SK-N-MC (cell line): ENCODE data around the gene PGM5.

ENCODE experiments used
- DNase-seq: peaks from one replicate; pipeline ENCODE4 v3.0.0-alpha.2; 2011; ENCODE audit warnings: low read depth, low spot score
- H3K27ac ChIP-seq: fragments of 200-600 bp; sonication (generic); 2 replicates; pipeline ENCODE4 v1.5.1; 2016; ENCODE audit warnings: mixed run types
- H3K36me3 ChIP-seq: fragments of 200-600 bp; sonication (generic); 2 replicates; pipeline ENCODE4 v1.6.1; 2017; ENCODE audit warnings: antibody characterized with exemption, low read length, mixed read lengths; ENCODE audit not compliant: insufficient read depth
- H3K4me3 ChIP-seq: fragments of 200-600 bp; sonication (generic); 2 replicates; pipeline ENCODE4 v1.5.1; 2016
- H3K9ac ChIP-seq: fragments of 200-600 bp; sonication (generic); 2 replicates; pipeline ENCODE4 v1.8.0; 2017; ENCODE audit warnings: mixed run types, mixed read lengths; ENCODE audit not compliant: insufficient read length
- H3K9me3 ChIP-seq: fragments of 200-600 bp; sonication (generic); 2 replicates; pipeline ENCODE4 v1.6.1; 2017; ENCODE audit warnings: low read depth, mild to moderate bottlenecking, antibody characterized with exemption, low read length, moderate library complexity, mixed read lengths
- EZH2 ChIP-seq: fragments of 200-600 bp; sonication (generic); IDR thresholded peaks from one replicate; pipeline ENCODE4 v1.6.1; 2017; ENCODE audit warnings: antibody characterized with exemption
- FOXP2 ChIP-seq: optimal IDR thresholded peaks from 2 replicates; pipeline ENCODE3; 2011; ENCODE audit warnings: mild to moderate bottlenecking, moderate library complexity; ENCODE audit not compliant: insufficient read depth; ENCODE audit errors: extremely low read length, control extremely low read depth
- POLR2AphosphoS5 ChIP-seq: IDR thresholded peaks from 2 replicates; pipeline ENCODE4 v1.6.1; 2012; ENCODE audit warnings: mild to moderate bottlenecking, low read depth, low read length, borderline replicate concordance

Gene PGM5

DNA sequence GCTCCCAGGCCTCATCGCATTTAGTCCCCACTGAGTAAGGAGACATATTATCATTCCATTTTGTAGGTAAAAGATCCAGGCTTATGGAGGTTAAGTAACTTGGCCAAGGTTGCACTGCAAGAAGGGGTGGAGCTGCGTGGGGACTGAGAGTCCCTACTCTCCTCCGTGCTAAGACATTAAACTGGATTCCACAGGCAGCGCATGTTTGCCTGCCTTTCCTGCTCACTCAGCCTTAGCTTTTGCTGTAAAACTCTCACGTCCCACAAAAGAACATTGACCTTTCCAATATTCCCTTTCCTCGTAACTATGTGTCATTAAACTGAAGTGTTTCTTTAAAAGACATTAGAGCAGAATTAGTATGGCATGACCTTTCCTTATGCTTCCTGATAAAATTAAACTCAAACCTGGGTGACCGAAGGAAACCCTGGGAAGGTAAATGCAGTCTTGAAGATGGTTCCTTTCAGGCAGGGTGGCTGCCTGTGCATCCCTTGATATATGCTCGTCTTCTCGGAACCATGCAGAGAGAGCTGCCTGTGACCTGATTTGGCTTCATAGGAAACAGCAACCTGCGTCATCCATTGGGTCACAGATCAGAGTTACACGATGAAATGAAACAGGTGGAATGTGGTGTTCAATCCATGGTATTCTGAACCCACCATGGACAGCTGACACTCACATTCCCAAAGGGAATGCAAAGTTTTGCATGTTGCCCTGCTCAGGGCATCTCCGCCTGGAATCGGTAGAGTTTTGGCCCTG lies 98.3 kb downstream of the PGM5 start:
- Histone ChIP-seq H3K36me3 (no peaks in the 10 kb centered on the region), H3K9me3 (no peaks in the 10 kb centered on the region), H3K9ac (no peak overlapping the region), H3K27ac (no peak overlapping the region), H3K4me3 (no peak overlapping the region)
- DNase-seq: no peak
- TF ChIP-seq EZH2 (no peak), POLR2AphosphoS5 (no peak), FOXP2 (no peak)

DNA sequence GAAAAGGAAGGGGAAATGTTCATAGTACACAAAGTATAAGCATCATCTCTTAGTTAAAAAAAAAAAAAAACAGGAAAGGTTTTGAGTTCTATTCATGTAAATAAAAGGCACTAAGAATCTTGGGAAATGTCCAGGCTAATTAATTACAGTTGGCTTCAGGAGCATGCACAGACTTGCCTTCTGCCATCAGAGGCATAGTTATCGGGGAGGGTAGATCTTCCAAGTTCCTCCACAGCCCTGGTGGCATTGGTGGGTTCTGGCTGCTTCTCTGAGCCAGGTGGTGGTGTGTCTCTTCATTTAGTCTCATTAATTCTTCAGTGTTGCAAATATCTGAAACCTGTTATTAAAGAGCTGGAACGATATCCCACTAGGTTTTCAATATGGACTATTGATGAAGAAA lies 99.0 kb downstream of the PGM5 start:
- Histone ChIP-seq H3K4me3 (no peak overlapping the region), H3K27ac (no peak overlapping the region), H3K36me3 (no peaks in the 10 kb centered on the region), H3K9ac (no peak overlapping the region), H3K9me3 (no peaks in the 10 kb centered on the region)
- TF ChIP-seq POLR2AphosphoS5 (no peak), EZH2 (no peak), FOXP2 (no peak)
- no peak for DNase-seq

DNA sequence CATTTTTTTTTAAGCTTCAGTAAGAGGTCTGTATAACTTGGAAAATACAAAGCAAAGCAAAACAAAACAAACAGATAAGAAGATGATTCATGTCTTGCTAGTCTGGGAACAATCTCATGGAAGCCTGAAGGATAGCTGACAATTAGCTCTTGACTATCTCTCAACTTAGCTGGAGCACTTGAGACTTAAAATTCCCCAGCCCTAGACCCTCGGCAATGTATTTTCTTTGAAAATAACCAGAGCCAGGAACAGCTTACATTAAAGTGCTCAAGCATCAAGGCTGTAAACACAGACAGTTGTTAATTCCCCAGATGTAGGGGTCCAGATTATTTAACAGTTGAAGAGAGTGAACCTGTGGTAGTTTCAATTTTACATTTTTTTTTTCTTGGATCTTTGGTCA lies 101.4 kb downstream of the PGM5 start:
- TF ChIP-seq FOXP2: no peak
- no peak for TF ChIP-seq POLR2AphosphoS5
- TF ChIP-seq EZH2: no peak
- Histone ChIP-seq H3K9me3 (no peaks in the 10 kb centered on the region), H3K27ac (no peak overlapping the region), H3K4me3 (no peak overlapping the region), H3K9ac (no peak overlapping the region), H3K36me3 (no peaks in the 10 kb centered on the region)
- DNase-seq: no peak

DNA sequence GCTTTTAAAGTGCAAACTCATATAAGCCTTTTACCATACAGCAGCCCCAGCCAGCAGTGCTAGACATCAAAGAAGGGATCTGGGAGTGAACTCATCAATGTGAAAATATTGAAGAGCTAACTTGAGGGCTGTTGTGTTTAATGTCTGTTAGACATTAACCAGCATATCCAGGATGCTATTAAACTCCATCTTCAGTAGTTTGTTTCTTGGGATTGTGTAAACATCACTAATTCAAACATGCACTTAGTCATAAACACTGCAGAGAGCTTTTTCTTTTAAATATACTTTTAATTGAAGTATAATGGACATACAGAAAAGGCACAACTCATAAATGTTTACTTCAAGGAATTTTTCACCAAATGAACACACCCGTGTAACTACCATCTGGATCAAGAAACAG lies 102.5 kb downstream of the PGM5 start:
- Histone ChIP-seq H3K9ac (no peak overlapping the region), H3K27ac (no peak overlapping the region), H3K36me3 (no peaks in the 10 kb centered on the region), H3K9me3 (no peaks in the 10 kb centered on the region), H3K4me3 (no peak overlapping the region)
- DNase-seq: no peak
- TF ChIP-seq EZH2 (no peak), FOXP2 (no peak), POLR2AphosphoS5 (no peak)

- H3K9me3 ChIP-seq: no peaks in the 10 kb centered on the region
- no peak for DNase-seq
- TF ChIP-seq FOXP2: no peak
- TF ChIP-seq EZH2: no peak
- no peak for TF ChIP-seq POLR2AphosphoS5
- no peaks in the 10 kb centered on the region for H3K36me3 ChIP-seq
- no peak overlapping the region for H3K4me3 ChIP-seq
- H3K27ac ChIP-seq: no peak overlapping the region
- no peak overlapping the region for H3K9ac ChIP-seq
Measured at GRCh38 chr9:68462105-68462775, 105.8 kb downstream of the PGM5 start.

GRCh38 chr9:68470067-68470466 lies 113.7 kb downstream of the PGM5 start:
- TF ChIP-seq EZH2: no peak
- no peak for TF ChIP-seq FOXP2
- no peak for TF ChIP-seq POLR2AphosphoS5
- no peak overlapping the region for H3K27ac ChIP-seq
- no peaks in the 10 kb centered on the region for H3K9me3 ChIP-seq
- no peak for DNase-seq
- H3K36me3 ChIP-seq: no peaks in the 10 kb centered on the region
- H3K9ac ChIP-seq: no peak overlapping the region
- no peak overlapping the region for H3K4me3 ChIP-seq

DNA sequence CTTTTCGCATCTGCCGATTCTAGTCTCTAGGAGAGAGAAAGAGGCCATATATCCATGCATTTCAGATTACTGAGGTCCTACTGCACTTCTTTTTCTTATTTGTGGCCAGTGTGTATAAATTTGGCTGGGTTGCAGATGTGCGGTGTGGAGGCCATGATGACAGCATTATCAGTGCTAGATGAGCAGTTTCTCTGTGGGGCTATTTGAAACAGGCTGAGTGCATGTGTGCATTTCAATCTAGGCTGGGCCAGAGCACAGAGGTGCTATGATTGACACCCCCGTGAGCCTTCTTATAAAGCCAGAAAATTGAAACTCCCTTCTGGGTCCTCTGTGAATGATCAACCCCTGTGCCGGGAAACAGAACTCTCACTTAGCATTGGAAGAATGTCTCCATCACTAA lies 114.2 kb downstream of the PGM5 start:
- DNase-seq: no peak
- Histone ChIP-seq H3K9ac (no peak overlapping the region), H3K27ac (no peak overlapping the region), H3K9me3 (no peaks in the 10 kb centered on the region), H3K4me3 (no peak overlapping the region), H3K36me3 (no peaks in the 10 kb centered on the region)
- TF ChIP-seq POLR2AphosphoS5 (no peak), FOXP2 (no peak), EZH2 (no peak)

- H3K27ac ChIP-seq: no peak overlapping the region
- no peak overlapping the region for H3K4me3 ChIP-seq
- no peak for TF ChIP-seq EZH2
- no peak for DNase-seq
- no peak overlapping the region for H3K9ac ChIP-seq
- H3K9me3 ChIP-seq: no peaks in the 10 kb centered on the region
- H3K36me3 ChIP-seq: no peaks in the 10 kb centered on the region
Measured at GRCh38 chr9:68472119-68472518, 115.7 kb downstream of the PGM5 start.

- no peak for DNase-seq
- no peak for TF ChIP-seq POLR2AphosphoS5
- TF ChIP-seq FOXP2: no peak
- TF ChIP-seq EZH2: no peak
- Histone ChIP-seq H3K9ac (no peak overlapping the region), H3K27ac (no peak overlapping the region), H3K36me3 (no peaks in the 10 kb centered on the region), H3K9me3 (no peaks in the 10 kb centered on the region), H3K4me3 (no peak overlapping the region)
Measured at GRCh38 chr9:68473790-68474189, 117.4 kb downstream of the PGM5 start.
